ENCODE measurements around the gene DNMT3L.

- TF ChIP-seq REST (IDR thresholded peaks at IDR 0.05; ENCODE audit: unreplicated experiment) (no peak), JUNB (IDR thresholded peaks at IDR 0.05; ENCODE audit: unreplicated experiment) (no peak), CTCF (conservative IDR thresholded peaks at IDR 0.05; ENCODE audit: low read depth in 2 of 2) (no peak), POLR2AphosphoS5 (IDR thresholded peaks at IDR 0.05; ENCODE audit: low read depth) (no peak), CREB1 (CRISPR knock-in tag; IDR thresholded peaks at IDR 0.05; ENCODE audit: low read depth) (no peak), EZH2 (IDR thresholded peaks at IDR 0.05; ENCODE audit: low read depth, unreplicated experiment) (no peak), ZNF114 (CRISPR knock-in tag; IDR thresholded peaks at IDR 0.05) (no peak), EZH2phosphoT487 (IDR thresholded peaks at IDR 0.05; ENCODE audit: unreplicated experiment) (no peak), ZNF331 (CRISPR knock-in tag; IDR thresholded peaks at IDR 0.05; ENCODE audit: low read depth) (no peak), STAT1 (IDR thresholded peaks at IDR 0.05; ENCODE audit: unreplicated experiment) (no peak)
- TF ChIP-seq, protein P1, sequence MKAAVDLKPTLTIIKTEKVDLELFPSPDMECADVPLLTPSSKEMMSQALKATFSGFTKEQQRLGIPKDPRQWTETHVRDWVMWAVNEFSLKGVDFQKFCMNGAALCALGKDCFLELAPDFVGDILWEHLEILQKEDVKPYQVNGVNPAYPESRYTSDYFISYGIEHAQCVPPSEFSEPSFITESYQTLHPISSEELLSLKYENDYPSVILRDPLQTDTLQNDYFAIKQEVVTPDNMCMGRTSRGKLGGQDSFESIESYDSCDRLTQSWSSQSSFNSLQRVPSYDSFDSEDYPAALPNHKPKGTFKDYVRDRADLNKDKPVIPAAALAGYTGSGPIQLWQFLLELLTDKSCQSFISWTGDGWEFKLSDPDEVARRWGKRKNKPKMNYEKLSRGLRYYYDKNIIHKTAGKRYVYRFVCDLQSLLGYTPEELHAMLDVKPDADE (IDR thresholded peaks at IDR 0.05) = no peak
Observed at GRCh38 chr21:44289381-44290010, 27.8 kb upstream of the DNMT3L start.

All from GM23338 (cell line).